Measurements from ENCODE around the gene ATP5PD. TPM values are rescaled to one million over a fixed set of nuclear protein-coding genes. Genes with fewer than 3 reads are reported as not detected.

Gene ATP5PD
- total and polyA plus RNA-seq, 2 of the 13 experiments (the other 11 are each of a cell fraction or from before 2014, with no cell fraction given): 158 to 428 TPM

GRCh38 chr17:75087558-75088453 lies 41.0 kb upstream of the ATP5PD start, which contains the start of gene SLC16A5 (continued):
- TF ChIP-seq DZIP1 (CRISPR knock-in tag; IDR thresholded peaks at IDR 0.05) (no peak; the same call in 1 of the 2 replicates), ARID3A (IDR thresholded peaks at IDR 0.05; ENCODE audit: low read depth, low read length) (no peak), SRF (IDR thresholded peaks at IDR 0.05; ENCODE audit: low read depth, low read length) (no peak), ZNF350 (CRISPR knock-in tag; IDR thresholded peaks at IDR 0.05; ENCODE audit: borderline replicate concordance, low read depth) (no peak), AGO1 (IDR thresholded peaks at IDR 0.05; ENCODE audit: low read depth, low read length, poor library complexity, severe bottlenecking) (no peak), PBX2 (CRISPR knock-in tag; IDR thresholded peaks at IDR 0.05) (no peak), SMAD1 (CRISPR knock-in tag; IDR thresholded peaks at IDR 0.05; ENCODE audit: borderline replicate concordance, low read depth) (no peak), TFE3 (CRISPR knock-in tag; IDR thresholded peaks at IDR 0.05) (no peak; the same call in 1 of the 2 replicates), ZSCAN12 (CRISPR knock-in tag; IDR thresholded peaks at IDR 0.05) (no peak), ZFP91 (CRISPR knock-in tag; IDR thresholded peaks at IDR 0.05; ENCODE audit: borderline replicate concordance) (peak; percentile 7; the same call in 1 of the 2 replicates), ATF5 (CRISPR knock-in tag; IDR thresholded peaks at IDR 0.05; ENCODE audit: low read depth) (no peak), ZNF367 (CRISPR knock-in tag; IDR thresholded peaks at IDR 0.05; ENCODE audit: borderline replicate concordance) (no peak), ZNF570 (CRISPR knock-in tag; IDR thresholded peaks at IDR 0.05; ENCODE audit: borderline replicate concordance) (no peak), DMTF1 (CRISPR knock-in tag; IDR thresholded peaks at IDR 0.05) (no peak)
